ENCODE measurements around the gene FAM162A. TPM values are rescaled to one million over a fixed set of nuclear protein-coding genes. Genes with fewer than 3 reads are reported as not detected.
A peak's percentile ranks its signal among the peaks of the same experiment; 100 is the strongest.

The FAM162A gene
- total and polyA plus RNA-seq, 2 donors (not counting 3 experiments of a cell fraction or from before 2014, with no cell fraction given) = 12.6 to 23.4 TPM

GRCh38 chr3:122395582-122395981 lies 11.6 kb downstream of the FAM162A start:
- H3K36me3 ChIP-seq (ENCODE audit: control insufficient read depth in 2 of 2, extremely low read depth in 1 of 2, insufficient read depth in 2 of 2, low read length in 2 of 2) = no peaks in the 10 kb centered on the region
- CTCF ChIA-PET = interaction anchor here (0.7 to 1.1 kb wide), 2 partner anchors 11 to 284 kb away, joined by 3 to 5 read pairs; partner anchors contain the start of gene FAM162A
- no peaks in the 10 kb centered on the region for H3K9me3 ChIP-seq (replicated peaks; ENCODE audit: control insufficient read depth, insufficient read depth, low read length)
- H3K79me2 ChIP-seq (ENCODE audit: control insufficient read depth, insufficient read depth, low read length) = no peaks in the 10 kb centered on the region
- no peak overlapping the region for H3K9ac ChIP-seq (replicated peaks; ENCODE audit: extremely low read depth, insufficient read depth, low read length)
- H3K27me3 ChIP-seq (ENCODE audit: control insufficient read depth in 2 of 2, insufficient read depth in 2 of 2, low read length in 2 of 2) = no peaks in the 10 kb centered on the region
- POLR2A ChIA-PET = no interaction called here
- H3K4me3 ChIP-seq (replicated peaks in 1 of 3; ENCODE audit: insufficient read depth in 1 of 3, low read depth in 1 of 3, low read length in 3 of 3) = no peak overlapping the region
- peaks cover 4% of the 10 kb centered on the region for H3K4me1 ChIP-seq (ENCODE audit: control insufficient read depth, extremely low read depth, insufficient read depth, low read length)
- H3K4me2 ChIP-seq (ENCODE audit: insufficient read depth, low read length) = no peak overlapping the region
- H3K9me1 ChIP-seq (replicated peaks; ENCODE audit: control insufficient read depth, extremely low read depth, insufficient read depth, low read length) = no peaks in the 10 kb centered on the region
- TF ChIP-seq EZH2 (IDR thresholded peaks at IDR 0.05; ENCODE audit: borderline replicate concordance, low read depth, low read length, severe bottlenecking) = no peak
- TF ChIP-seq FOS (IDR thresholded peaks at IDR 0.05; ENCODE audit: borderline replicate concordance, insufficient read depth, low read length) = peak; percentile 64
- TF ChIP-seq MAX (IDR thresholded peaks at IDR 0.05; ENCODE audit: insufficient read depth, insufficient read length) = no peak
- no peak for TF ChIP-seq POLR2A (IDR thresholded peaks at IDR 0.05; ENCODE audit: low read depth, low read length)
- no peak for TF ChIP-seq MYC (IDR thresholded peaks at IDR 0.05; ENCODE audit: low read depth, low read length)
- TF ChIP-seq POLR2AphosphoS5 (IDR thresholded peaks at IDR 0.05; ENCODE audit: insufficient read depth, low read depth, low read length) = no peak
- no peak for TF ChIP-seq CTCF (IDR thresholded peaks at IDR 0.05; ENCODE audit: extremely low read depth in 1 of 2, insufficient read depth in 1 of 2, low read depth in 1 of 2, low read length in 2 of 2)
- TF ChIP-seq GATA2 (IDR thresholded peaks at IDR 0.05; ENCODE audit: insufficient read depth, insufficient read length, low read depth, low read length) = no peak
- peak; percentile 25 for TF ChIP-seq JUN (IDR thresholded peaks at IDR 0.05; ENCODE audit: borderline replicate concordance, insufficient read depth, insufficient read length, low read depth)
- H3K27ac ChIP-seq (ENCODE audit: insufficient read depth, low read depth, low read length) = no peak overlapping the region
- intact Hi-C loops (cut with micrococcal nuclease) = loop anchor here (10.0 kb wide), 1 partner anchor 859 kb away; no protein-coding TSS in a partner anchor
- dilution Hi-C loops (cut with MboI; ENCODE audit: extremely low pct_ligation_motif_present, low sequenced_read_pairs) = no loop called here
- FAIRE-seq (no peak), DNase-seq (ENCODE audit: low read depth, low spot score) (no peak)
- no peaks in the 10 kb centered on the region for H4K20me1 ChIP-seq (replicated peaks; ENCODE audit: control insufficient read depth, extremely low read depth, insufficient read depth, low read length)
- no TSS peak for BruUV-seq (replicated peaks)
- H2AFZ ChIP-seq (ENCODE audit: low read depth, low read length) = no peak overlapping the region

Data from endothelial cell of umbilical vein (primary cell).